Glomerular visceral epithelial cell (primary cell): Measurements from ENCODE around the gene SNRNP70.
A peak's percentile ranks its signal among the peaks of the same experiment; 100 is the strongest.
"Not testable (repeated sequence)": the region's sequence is repeated elsewhere in the genome, so short reads cannot be mapped to it uniquely, and the experiment has no call there.

Experiments
- DNase-seq: peaks from one replicate; pipeline ENCODE4 v3.0.0-alpha.2; 2016; ENCODE audit errors: extremely low spot score

The SNRNP70 gene, protein sequence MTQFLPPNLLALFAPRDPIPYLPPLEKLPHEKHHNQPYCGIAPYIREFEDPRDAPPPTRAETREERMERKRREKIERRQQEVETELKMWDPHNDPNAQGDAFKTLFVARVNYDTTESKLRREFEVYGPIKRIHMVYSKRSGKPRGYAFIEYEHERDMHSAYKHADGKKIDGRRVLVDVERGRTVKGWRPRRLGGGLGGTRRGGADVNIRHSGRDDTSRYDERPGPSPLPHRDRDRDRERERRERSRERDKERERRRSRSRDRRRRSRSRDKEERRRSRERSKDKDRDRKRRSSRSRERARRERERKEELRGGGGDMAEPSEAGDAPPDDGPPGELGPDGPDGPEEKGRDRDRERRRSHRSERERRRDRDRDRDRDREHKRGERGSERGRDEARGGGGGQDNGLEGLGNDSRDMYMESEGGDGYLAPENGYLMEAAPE

DNA sequence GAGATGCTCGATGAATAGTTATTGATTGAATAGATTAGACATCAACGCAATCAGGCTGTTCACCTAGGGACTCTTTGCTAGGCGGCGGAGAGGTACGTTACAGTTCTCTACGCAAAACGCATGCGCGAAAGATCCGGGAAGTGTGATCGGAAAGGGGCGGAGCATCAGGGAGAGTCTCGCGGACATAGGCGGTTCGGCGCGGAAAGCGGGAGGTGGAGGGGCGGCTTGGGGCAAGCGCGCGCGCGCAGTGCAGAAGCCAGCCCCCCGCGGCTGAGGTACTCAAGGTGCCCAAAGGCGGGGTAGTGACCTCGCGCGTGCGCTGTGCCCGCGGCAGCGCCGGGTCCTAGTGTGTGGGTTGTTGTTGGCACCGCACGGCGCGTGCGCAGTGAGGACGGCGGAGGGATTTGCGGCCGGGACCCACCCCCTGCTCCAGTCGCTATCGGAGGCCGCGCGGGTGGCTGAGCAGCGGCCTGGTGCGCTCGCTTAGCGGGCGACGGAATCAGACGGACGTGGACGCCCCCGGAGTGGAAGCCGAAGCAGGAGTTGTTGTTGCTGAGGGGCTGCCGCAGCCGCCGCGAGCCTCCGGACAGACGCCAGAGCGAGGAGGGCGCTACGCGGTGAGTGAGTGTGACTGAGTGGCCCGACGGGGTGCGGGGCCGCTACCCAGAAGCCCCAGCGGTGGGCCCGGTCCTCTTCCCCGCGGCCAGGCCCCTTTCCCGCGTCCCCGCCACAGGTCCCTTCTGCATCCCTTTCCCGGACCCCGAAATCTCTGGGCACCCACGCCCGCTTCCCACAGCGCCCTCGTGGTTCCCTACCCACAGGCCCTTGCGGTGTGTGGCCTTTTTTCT, at the start of gene SNRNP70:
Gene SNRNP70, plus strand, starts transcription at position 432 of the 848 bp plus-strand sequence. CDS start 964 bp downstream, outside the sequence.
- DNase-seq: peak; percentile 100

DNA sequence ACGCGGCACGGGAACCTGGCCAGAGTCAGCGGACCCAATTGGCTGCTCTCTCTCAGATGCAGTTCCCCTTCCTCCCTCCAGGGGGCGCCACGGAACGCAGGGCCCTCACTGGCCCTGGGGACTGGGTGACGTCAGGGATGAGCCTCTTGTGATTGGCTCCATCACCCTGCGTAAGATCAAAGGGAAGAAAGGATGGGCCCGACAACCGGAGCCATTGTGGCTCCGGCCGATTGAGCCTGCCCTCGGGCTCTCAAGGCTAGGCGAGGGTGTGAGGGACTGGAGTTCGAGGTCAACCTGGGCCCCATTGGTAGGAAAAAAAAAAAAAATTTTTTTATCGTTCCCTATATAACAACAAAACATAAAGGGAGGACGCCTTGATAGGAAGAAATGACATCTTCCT, 48.4 kb upstream of the SNRNP70 start, which contains the start of gene CGB1:
Gene CGB1, minus strand, starts transcription at position 81 of the 400 bp plus-strand sequence. CDS start 184 bp downstream, outside the sequence.
- not testable (repeated sequence) for DNase-seq

DNA sequence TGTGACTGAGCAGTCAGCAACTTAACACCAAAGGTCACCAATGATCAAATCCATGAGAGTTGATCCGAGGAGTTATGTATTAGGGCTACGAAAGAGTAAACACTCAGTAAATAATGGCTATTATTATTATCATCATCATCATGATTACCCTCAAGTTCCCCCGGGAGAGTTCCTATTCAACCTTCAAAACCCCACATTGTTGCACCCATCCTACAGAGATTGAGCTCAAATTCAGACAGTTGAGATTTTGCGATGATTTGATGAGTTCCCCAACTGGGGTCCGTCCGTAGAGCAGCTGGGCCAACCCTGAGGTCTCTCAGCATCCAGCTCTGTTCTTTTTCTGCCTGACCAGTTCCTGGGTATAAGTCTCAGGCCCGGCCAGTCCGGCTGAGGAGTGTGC, 47.1 kb upstream of the SNRNP70 start:
- not testable (repeated sequence) for DNase-seq

DNA sequence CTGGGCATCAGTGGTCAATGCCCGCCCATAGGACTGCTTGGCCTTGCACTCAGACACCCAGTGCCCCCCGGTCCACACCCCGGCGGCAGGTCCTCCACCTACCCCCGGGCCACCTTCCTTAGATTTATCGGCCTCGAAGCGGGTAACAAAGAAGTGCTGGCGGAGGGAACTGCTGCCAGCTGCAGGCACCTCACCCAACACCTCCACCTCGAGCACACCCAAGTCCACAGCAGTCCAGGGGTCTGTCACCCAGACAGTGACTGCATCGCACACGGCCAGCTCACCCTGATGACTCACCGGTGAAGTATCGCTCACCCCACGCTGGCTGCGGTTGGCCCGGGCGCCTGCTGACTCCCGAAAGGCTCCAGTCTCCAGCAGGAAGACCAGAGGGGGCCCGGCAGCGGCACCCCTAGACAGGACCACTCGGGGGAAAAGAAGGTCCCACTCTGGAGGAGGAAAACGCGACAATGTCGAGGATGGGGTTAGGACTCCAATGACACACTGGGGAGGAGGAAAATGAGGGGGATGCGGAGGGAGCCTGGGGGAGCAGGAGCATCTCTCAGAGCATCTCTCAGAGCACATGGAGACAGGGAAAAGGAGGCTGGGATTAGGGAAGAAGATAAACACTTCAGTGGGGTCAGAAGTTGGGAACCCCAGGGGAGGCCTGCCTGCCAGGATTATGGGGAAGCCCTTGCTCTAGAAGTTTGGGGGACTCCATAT, 46.5 kb upstream of the SNRNP70 start:
- peak; percentile 84 for DNase-seq

DNA sequence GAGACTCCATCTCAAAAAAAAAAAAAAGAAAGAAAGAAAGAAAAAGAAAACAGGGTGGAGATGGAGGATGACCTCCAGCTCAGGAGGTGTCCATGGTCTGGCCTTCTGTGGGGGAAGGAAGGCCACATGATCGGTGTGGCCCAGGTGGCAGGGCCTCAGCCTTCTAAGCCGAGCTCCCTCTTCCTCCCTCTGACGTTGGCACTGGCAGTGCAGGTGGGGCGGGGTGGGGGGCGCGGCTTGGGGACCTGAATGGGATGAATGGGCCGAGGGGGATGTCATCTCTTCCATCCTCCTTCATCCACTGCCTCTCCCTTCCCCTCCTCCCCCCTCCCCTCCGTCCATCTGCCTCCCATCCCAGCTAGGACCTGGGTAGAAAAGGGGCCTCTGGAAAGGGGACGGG, 45.5 kb upstream of the SNRNP70 start:
- DNase-seq: not testable (repeated sequence)

GRCh38 chr19:49042177-49042576, 43.1 kb upstream of the SNRNP70 start:
- DNase-seq: peak; percentile 72

GRCh38 chr19:49042666-49043065, 42.6 kb upstream of the SNRNP70 start:
- DNase-seq: not testable (repeated sequence)

GRCh38 chr19:49043548-49043947, 41.7 kb upstream of the SNRNP70 start, which contains the start of gene CGB5:
Gene CGB5 (plus strand): TSS chr19:49043848. CDS start chr19:49044210, 362 bp downstream.
- DNase-seq: not testable (repeated sequence)

GRCh38 chr19:49049011-49049410, 36.2 kb upstream of the SNRNP70 start, which contains the start of gene CGB8:
Gene CGB8 (minus strand): TSS chr19:49049111. CDS start chr19:49048739, 372 bp downstream.
- not testable (repeated sequence) for DNase-seq

DNA sequence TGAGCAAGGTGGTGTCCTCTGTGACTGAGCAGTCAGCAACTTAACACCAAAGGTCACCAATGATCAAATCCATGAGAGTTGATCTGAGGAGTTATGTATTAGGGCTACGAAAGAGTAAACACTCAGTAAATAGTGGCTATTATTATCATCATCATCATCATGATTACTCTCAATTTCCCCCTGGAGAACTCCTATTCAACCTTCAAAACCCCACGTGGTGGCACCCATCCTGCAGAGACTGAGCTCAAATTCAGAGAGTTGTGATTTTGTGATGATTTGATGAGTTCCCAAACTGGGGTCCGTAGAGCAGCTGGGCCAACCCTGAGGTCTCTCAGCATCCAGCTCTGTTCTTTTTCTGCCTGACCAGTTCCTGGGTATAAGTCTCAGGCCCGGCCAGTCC, 35.4 kb upstream of the SNRNP70 start:
- not testable (repeated sequence) for DNase-seq

DNA sequence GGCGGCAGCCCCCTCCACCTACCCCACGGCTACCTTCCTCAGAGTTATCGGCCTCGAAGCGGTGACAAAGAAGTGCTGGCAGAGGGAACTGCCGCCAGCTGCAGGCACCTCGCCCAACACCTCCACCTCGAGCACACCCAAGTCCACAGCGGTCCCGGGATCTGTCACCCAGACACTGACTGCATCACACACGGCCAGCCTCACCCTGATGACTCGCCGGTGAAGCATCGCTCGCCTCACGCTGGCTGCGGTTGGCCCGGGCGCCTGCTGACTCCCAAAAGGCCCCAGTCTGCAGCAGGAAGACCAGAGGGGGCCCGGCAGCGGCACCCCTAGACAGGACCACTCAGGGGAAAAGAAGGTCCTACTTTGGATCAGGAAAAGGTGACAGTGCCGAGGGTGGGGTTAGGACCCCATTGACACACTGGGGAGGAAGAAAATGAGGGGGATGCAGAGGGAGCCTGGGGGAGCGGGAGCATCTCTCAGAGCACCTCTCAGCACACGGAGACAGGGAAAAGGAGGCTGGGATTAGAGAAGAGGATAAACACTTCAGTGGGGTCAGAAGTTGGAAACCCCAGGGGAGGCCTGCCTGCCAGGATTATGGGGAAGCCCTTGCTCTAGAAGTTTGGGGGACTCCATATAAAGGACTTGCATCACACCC, 34.7 kb upstream of the SNRNP70 start:
- DNase-seq: peak; percentile 75

GRCh38 chr19:49056101-49056901, 28.9 kb upstream of the SNRNP70 start:
- DNase-seq: peak; percentile 79

DNA sequence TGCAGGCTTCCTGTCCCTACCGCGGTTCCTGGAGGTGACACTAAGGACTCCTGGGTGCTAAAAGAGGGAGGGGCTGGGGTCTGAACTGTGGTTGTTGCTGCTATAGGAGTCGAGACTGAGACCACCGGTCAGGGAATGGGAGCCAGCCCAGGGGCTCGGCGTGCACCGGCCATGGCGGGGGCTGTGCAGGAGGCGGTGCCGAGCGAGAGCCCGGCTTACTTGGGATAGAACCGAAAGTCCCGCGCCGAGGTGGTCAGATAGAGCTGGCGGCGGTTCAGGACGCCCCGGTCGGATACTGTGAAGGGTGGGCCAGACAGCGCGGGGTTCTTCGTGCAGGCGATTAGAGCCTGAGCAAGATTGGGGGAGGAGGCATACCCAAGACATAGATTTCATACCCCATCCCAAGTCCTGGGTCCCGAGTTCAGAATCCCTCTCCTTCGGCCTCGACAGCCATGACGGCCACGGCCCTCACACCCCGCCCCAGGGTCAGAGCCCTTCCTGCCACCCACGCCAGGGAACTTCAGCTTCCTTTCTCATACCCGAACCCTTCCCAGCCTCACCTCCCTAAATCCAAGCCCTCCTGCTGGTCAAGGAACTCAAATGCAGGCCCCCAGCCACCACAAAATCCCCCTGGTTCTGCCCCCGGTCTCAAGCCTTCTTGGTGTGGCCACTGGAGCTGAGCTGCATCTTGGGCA, 28.2 kb upstream of the SNRNP70 start:
- DNase-seq: not testable (repeated sequence)

DNA sequence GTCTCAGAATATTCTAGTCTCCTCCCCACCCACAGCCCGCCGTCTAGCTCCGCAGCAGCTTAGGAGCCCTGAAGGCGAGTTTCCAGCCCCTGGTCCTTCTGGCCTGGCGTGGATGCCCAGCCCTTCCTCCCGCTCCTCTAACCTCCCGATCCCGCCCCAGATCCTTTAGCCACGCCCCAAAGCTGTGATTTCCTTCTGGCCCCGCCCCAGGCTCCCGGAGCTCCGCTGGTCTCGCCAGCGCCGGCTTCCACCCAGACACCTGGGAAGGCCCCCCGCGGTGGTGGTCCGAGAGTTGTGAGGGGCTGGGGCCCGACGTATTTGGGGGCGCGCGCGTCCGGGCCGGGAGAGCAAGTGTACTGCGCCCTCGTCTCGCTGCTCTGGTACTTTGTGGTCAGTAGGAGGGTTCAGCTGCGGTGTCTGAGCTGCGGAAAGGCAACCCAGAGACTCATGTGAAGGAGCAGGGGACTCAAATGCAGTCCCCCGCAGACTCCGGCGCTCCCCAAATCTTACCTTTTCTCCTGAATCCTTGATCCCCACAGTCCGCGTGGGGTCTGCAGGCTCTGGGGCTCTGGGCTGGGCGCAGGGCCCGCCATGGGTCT, 27.5 kb upstream of the SNRNP70 start, which contains the start of gene CGB7:
Gene CGB7, minus strand, starts transcription at position 114 of the 599 bp plus-strand sequence. CDS start 2,374 bp downstream, outside the sequence.
- DNase-seq: peak; percentile 82

- peak; percentile 50 for DNase-seq
Measured at GRCh38 chr19:49058562-49058961, 26.7 kb upstream of the SNRNP70 start.

DNA sequence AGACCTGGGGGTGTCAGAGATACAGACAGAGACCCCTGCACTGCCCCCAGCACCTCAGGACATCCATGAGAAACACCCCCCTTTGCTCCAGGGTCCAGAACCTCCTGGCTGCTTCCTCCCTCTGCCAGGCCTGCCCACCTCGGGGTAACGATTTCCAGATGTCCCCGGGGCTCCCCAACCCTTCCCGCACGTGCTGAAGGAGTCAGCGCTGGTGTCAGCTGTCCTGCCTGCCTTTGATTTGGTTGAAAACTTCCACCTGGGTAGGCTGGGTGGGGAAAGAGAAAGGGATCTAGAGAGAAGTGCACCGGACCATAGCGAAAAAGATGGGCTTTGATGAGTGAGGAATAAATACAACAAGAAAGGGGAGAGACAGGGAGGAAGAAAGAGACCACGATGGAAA, 26.2 kb upstream of the SNRNP70 start:
- no peak for DNase-seq

DNA sequence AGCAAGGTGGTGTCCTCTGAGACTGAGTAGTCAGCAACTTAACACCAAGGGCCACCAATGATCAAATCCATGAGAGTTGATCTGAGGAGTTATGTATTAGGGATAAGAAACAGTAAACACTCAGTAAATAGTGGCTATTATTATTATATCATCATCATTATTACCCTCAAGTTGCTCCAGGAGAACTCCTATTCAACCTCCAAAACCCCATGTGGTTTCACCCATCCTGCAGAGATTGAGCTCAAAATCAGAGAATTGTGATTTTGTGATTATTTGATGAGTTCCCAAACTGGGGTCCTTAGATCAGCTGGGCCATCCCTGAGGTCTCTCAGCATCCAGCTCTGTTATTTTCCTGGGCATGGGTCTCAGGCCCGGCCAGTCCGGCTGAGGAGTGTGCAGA, 24.3 kb upstream of the SNRNP70 start:
- no peak for DNase-seq

- DNase-seq: no peak
Measured at GRCh38 chr19:49061445-49061844, 23.8 kb upstream of the SNRNP70 start.
